Measurements from ENCODE around the gene WDR81.
"Not testable (repeated sequence)": the region's sequence is repeated elsewhere in the genome, so short reads cannot be mapped to it uniquely, and the experiment has no call there.

WDR81 gene

GRCh38 chr17:1732833-1733321, 8.4 kb downstream of the WDR81 start:
- TF ChIP-seq CTCF (IDR thresholded peaks at IDR 0.05): no peak

GRCh38 chr17:1733759-1734158, 9.3 kb downstream of the WDR81 start:
- DNase-seq (ENCODE audit: low spot score): no peak
- no peak overlapping the region for H3K4me3 ChIP-seq
- TF ChIP-seq CTCF (IDR thresholded peaks at IDR 0.05): no peak
- no peak overlapping the region for H3K27ac ChIP-seq

More at GRCh38 chr17:1732833-1733321, 8.4 kb downstream of the WDR81 start:
- Histone ChIP-seq H3K4me3 (no peak overlapping the region), H3K27ac (no peak overlapping the region)
- DNase-seq (ENCODE audit: low spot score): no peak

- no peak for TF ChIP-seq CTCF (IDR thresholded peaks at IDR 0.05)
- H3K4me3 ChIP-seq: no peak overlapping the region
- H3K27ac ChIP-seq: no peak overlapping the region
- DNase-seq (ENCODE audit: low spot score): no peak
Observed at GRCh38 chr17:1735418-1735817, 10.9 kb downstream of the WDR81 start.

- TF ChIP-seq CTCF (IDR thresholded peaks at IDR 0.05): no peak
- no peak for DNase-seq (ENCODE audit: low spot score)
- no peak overlapping the region for H3K27ac ChIP-seq
- no peak overlapping the region for H3K4me3 ChIP-seq
Observed at GRCh38 chr17:1735834-1736347, 11.4 kb downstream of the WDR81 start.

GRCh38 chr17:1736348-1737281, 12.1 kb downstream of the WDR81 start:
- H3K4me3 ChIP-seq: no peak overlapping the region
- no peak for TF ChIP-seq CTCF (IDR thresholded peaks at IDR 0.05)
- peak overlapping the region; percentile 1 to 18 for H3K27ac ChIP-seq
- no peak for DNase-seq (ENCODE audit: low spot score)

GRCh38 chr17:1737531-1738291, 13.2 kb downstream of the WDR81 start:
- no peak overlapping the region for H3K4me3 ChIP-seq
- no peak for TF ChIP-seq CTCF (IDR thresholded peaks at IDR 0.05)
- H3K27ac ChIP-seq: peak overlapping the region in 1 of 2 donors; percentile 16
- no peak for DNase-seq (ENCODE audit: low spot score)

- H3K27ac ChIP-seq; H3K4me3 ChIP-seq; DNase-seq (ENCODE audit: low spot score): not testable (repeated sequence)
Observed at GRCh38 chr17:1741899-1742298, 17.4 kb downstream of the WDR81 start.

Data from coronary artery (tissue), 2 donors.